NCI-H2029 treated with DMSO at 0.1 percent for 48 hours (cell line): Measurements from ENCODE around the gene TUBB.
"Not testable (repeated sequence)": the region's sequence is repeated elsewhere in the genome, so short reads cannot be mapped to it uniquely, and the experiment has no call there.

ENCODE experiments used
- DNase-seq: peaks from one replicate; lab custom pipeline; 2025; lab: John Stamatoyannopoulos, UW

Gene TUBB

DNA sequence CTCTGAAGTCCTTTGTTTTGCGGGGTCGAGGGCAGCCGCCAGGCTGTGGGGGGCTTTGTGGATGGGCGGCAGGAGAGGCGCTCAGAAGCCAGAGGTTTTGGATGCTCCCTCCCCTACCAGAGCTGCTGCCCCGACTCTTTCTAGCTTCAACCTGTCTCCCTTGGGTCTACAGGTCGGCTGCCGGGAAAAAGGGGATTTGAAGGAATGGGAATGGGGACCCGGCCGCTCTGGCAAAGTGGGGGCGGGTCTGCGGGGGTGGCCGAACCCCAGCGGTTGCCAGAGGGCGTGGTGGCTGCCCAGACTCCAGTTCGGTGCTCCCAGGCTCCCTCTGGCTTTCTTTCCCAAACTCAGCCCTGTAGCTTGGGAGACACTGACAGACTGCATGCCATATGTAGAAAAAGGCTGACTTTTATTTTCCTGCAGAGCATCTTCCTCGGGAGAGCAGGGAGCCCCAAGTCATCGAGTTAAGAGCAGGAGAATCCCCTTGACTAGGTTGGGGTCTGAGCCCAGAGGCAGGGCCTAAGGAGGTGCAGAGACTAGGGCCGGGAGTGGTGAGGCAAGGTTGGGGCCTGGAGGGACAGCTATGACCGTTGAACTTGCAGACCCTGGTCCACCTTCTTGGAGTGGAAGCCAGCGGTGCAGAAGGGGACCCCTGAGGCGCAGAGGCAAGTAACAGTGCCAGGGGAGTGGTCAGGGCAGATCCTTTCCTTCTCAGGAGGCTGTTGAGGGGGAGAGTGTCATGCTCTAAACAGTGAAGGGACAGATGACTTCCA, 32.3 kb upstream of the TUBB start:
- DNase-seq, result no peak

DNA sequence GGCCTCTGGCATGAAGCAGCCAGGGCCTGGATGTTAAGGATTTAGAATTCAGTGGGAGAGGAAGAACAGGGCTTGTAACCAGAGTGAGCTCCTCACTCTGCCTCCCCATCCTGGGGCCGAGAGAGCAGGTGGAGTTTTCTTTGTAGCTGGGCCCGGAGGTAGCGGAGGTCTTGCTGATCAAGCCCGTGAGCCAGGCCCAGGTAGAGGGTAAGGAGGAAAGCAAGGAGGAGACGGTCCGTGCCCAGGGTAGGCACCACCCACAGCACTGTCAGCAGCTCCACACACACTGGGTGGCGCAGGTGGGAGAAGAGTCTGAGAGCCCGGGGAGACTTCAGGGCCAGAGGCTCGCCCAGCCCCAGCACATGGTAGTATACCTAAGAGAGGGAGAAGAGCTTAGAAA, 31.6 kb upstream of the TUBB start:
- no peak for DNase-seq

DNA sequence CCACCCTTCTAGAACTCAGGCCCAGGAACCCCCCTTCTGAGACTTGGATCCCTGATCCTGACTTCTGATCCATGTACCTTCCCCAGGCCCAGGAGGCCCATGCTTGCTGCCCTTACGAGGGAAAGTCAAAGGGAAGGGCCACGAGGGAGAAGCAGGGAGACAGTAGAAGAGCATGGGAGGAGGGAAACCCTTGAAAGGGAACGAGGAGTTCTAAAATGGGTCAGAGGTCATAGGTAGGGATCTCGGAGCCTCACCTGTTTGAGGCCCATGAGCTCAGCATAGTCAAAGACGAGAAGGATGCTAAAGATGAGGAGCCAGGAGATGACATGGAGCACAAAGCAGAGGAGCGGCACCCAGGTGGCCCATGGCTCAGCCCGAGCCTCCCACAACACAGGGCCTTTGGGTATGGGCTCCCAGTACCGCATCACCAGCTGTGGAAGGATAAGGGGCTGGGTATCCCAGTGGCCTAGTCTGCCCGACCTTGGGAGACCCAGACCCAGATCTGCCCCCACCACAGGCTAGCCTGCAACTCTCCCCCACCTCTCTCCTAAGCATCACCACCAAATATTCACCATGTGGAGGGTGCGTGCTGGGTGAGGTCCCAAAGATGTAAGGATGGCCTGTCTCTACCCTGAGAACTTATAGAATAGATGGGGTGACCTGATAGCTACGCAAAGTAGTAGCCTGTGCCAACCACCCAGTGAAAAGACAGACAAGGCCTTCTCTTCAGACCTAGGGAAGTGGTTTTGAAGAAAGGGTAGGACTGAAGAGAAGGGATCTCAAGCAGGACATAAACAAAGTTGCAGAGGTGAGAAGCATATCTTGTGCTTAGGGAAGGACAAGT, 30.9 kb upstream of the TUBB start:
- no peak for DNase-seq

DNA sequence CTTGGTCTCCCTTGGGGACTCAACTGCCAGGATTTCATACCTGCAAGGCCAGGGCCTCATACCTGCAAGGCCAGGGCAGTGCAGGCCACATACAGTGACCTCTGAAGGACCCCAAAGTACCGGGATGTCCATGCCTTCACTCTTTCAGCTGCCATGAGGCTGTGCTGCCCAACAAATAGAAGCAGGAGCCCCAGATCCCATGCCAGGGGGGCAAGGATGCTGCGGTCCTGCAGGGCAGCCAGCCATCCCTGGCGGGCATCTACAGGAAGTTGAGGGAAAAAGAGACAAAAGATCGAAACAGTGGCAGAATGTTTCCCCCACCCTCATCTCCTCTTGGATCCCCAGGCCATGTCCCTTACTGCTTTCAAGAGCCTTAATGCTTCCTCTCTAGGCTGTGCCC, 30.2 kb upstream of the TUBB start:
- DNase-seq, result no peak

DNA sequence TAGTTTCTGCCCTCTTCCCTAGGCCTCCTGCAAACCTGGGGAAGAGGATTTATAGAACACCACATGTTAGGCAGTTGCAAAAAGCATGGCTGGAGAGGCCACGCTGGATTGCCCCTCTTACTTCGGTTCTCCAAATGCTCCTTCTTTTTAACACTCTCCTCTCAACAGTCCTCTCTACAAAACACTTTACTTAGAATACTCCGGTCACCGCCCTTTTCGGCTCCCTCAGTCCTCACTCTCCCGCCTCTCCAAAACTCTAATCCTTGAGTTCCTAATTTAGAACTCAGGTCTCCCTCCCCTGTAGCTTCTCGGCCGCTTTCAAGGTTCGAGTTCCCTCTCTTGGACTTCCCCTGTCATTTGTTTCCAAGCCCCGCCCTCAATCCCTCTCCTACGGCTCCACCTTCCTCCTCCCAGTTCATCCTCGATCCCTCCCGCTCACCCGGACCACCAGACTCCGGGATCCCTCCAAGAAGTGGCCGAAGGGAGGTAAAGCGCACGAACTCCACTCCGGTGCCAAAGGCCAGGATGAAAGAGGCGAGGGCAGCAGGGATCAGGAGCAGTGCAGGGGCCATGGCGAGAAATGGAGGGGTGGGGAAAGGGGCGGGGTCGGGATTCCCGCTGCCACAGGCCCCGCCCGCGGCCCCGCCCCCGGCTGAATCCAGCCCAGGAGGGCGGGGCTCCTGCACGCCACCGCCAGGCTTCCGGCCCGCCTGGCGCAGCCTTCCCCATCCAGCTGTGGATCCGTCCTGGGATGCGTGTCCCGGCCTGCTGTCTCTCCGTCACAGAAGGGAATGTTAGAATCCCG, 29.5 kb upstream of the TUBB start, which contains the start of gene NRM:
Gene NRM, minus strand, starts transcription at position 582 of the 805 bp plus-strand sequence. Its CDS starts 10 bp downstream, at position 572.
- DNase-seq, result peak; percentile 49

DNA sequence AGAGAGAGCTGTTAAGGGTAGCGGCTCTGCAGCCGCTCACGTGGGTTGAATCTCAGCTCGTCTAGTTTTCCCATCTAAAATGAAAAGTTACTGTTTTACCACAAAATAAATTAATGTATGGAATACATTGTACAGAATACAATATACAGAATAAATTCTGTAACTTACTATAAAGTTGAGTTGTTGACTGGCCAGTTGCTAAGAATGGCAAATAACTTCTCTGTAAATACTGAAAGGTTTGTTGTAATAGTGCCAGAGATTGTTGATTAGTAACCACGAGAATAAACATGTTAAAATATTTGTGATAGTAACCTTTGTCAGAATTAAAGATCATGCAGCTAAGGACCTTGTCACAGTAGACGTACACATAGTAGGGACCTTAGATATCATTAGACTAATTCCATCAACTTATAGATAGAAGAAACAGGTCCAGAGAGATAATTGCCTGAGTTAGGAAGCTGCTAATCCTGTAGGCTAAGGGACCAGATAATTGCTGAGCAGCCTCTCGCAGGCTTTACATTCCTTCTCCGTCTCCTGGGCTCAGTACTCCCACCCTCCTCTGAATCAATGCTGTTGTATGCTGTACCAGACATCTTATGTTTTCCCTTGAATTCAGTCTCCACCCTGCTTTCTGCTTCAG, 28.8 kb upstream of the TUBB start:
- DNase-seq, result no peak

DNA sequence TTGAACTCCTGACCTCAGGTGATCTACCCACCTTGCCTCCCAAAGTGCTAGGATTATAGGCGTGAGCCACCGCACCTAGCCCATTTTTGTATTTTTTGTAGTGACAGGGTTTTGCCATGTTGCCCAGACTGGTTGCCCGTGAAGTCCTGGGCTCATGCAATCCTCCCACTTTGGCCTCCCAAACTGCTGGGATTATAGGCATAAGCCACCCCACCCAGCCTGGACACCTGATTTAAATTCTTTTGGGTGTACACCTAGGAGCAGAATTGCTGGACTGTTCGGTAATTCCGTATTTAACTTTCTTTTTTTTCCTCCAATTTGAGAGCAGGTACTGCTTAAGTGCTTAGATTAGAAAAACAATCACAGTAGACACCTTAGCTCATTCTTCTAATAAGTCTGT, 23.7 kb upstream of the TUBB start:
- no peak for DNase-seq

DNA sequence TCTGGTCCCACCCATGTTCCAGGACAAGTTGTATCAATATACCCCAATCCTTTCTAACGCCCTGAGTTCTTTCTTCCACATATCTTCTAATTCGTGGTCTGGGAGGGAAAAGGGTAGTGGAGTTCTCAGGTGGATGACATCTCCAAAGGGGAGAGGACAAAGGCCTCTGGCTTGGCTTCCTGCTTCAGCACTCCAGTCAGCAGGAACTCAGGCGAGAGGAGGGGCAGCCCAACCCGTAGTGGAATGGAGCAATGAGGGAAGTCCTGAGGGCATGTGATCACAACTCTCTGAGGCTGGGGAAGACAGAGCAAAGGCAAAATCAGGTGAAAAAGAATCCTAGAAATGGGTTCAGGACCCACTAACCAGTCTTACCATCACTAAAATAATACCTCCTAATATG, 19.8 kb upstream of the TUBB start:
- DNase-seq, result no peak

DNA sequence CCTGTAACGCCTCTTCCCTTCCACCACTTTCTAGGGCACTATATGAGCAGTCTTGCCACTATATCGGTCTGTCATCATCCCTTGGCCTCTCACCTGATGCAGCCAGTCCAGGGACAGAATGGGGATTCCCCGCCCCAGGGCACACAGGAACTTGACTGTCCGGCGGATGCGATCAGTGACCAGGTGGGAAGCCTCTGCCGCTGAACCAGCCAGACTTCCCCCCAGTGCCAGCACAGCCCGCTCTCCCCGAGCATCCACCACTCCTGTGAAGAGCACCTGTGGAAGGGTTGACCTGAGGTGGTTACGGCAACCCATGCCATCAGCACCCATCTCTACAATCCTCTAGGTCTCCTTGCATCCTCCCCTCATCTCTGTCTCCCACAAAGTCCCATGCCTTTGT, 17.1 kb upstream of the TUBB start:
- no peak for DNase-seq

DNA sequence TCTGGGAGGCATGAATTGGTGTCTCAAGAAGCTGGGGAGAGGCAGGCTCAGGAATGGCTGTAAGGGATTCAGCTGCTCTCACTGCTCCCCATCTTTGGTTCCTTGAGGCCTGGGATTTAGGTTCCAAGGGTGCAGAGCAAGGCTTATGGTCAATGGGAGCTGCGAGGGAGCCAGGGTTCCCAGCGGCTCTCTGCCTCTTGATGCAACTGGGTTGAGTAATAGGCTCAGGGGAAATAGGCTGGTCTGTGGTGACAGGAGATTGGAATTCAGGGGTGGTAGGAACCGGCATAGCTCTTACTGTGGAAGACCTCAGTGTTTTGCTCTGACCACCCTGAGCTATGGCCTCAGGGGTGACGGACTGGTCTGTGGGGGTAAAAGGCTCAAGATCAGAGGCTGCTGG, 16.3 kb upstream of the TUBB start:
- DNase-seq, result no peak

DNA sequence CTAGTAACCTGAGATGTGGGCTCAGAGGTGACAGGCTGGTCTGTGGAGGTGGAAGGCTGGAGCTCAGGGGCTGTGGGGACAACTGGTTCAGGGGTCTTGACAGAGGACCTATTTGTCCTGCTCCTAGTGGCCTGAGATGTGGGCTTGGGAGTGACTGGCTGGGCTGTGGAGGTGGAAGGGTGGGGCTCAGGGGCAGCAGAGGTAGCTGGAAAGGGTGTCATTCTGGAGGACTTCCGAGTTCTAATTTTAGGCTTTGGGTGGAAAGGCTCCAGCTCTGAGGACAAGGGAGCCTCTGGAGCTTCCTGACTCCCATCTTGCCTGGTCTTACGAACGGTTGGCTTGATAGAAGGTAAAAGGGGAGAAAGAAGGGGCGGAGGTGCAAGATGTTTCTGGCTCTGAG, 14.5 kb upstream of the TUBB start:
- no peak for DNase-seq

DNA sequence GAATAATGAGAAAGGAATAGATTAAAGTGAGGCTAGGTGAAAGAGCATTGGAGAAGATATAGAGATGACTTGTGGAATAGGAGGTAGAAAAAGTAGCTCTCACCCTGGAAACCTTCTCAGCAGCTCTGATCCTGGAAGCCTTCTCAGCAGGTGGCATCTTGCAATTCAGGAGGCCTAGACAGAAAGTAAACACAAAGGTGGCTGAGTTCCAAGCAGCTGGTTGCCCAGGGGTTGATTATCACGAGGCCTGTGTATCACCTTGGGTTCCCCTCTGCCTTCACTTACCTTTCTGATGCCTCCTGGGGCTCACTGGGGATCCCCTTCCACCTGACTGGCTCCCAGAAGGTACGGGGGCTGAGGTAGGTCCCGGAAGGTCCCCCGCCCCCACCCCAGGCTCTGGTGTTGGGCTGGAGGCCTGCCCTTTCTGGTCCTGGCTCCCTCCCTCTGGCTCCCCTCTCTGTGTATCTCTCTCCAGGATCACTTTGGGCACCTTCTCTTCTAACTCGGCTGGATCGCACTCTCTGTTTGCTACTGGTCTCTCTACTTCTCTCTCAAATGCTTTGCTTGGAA, 12.8 kb upstream of the TUBB start:
- peak; percentile 92 for DNase-seq

DNA sequence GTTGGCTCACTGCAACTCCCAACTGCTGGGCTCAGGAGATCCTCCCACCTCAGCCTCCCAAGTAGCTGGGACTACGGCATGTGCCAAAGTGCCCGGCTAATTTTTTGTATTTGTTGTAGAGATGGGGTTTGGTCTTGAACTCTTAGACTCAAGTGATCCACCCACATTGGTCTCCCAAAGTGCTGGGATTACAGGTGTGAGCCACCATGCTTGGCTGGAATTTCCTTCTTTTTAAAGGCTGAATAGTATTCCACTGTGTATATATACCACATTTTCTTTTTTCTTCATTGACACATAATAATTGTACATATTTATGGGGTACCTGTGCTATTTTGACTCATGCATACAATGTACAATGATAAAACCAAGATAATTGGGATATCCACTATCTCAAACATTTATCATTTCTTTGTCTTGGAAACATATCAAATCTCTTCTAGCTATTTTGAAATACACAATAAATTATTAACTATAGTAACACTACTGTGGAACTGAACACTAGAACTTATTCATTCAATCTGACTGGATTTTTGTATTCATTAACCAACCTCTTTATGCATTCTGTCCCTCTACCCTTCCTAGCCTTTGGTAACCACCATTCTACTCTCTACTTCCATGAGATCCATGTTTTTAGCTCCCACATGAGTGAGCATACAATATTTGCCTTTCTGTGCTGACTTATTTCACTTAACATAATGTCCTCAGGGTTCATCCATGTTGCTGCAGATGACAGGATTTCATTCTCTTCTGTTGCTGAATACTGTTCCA, 10.9 kb upstream of the TUBB start:
- no peak for DNase-seq

DNA sequence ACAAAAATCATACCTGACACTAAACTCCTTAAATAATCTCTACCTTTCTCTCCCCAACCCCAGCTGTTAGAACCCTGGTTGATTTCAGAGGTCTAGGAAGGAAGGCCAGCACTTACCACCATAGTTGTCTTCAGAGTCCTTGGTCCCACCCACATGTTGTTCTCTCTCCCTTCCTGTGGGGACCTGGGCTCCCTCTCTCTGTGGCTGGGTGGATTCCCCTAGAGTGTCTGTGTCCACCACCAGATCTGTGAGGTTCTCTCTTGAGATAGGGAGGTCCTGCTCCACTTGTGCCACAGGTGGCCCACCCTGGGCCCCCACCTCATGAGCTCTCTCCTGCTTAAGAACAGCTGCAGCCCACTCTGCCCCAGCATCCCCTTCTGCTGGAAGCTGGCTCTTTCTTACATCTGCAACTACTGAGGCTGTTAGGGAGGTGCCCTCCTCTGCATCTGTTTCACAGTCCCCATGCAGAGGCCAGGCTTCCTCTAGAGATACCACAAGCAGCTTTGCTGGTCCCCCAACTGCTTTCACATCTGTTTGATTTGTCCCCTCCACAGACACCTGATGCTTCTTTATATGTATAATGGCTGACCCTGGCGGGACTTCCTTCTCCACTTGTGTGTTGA, 8.3 kb upstream of the TUBB start:
- no peak for DNase-seq

DNA sequence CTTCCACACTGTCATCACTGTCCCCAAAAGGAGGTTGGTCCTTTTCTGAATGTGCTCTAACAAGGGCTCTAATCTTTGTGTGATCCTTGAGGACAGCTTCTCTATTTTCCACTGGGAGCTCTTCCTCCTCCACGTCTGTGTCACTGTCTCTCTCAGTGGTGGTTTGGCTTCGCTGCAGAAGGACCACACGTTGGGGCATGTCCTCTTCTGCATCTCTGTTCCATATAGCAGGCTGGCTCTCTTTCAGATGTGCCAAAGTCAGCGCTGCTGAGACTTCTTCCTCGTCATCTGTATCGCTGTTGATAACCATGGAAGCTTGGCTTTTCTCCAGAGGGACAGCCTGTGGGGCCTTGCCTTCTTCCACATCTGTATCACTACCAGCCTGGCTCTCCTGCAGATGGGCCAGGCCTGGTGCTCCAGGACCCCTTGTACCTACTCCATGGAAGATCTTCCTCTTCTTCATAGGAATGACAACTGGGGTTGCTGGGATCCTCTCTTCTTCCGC, 7.7 kb upstream of the TUBB start:
- DNase-seq, result no peak

DNA sequence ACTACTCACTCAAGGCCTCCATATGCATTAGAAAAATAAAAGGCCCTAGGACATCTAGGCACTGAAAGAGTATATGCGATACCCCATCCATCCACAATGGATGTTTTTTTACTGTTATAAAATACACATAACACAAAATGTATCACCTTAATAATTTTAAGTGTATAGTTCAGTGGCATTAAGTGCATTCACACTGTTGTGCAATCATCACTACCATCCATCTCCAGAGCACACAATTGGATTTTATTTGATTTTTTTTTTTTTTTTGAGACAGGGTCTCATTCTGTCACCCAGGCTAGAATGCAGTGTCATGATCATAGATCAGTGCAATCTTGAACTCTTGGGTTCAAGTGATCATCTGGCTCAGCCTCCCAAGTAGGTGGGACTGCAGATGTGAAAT, 5.9 kb upstream of the TUBB start:
- no peak for DNase-seq

DNA sequence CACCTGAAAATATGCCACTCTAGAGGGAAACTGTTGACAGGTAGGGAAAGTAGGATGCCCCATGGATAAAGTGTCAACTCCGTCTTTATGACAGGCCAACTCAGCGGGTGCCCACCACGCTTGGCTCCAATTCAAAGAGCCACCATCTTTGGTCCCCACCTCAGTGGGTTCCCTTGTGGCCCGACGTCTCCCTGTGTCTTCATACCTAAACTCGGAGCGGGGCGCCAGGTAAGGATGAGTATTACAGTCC, 3.3 kb upstream of the TUBB start:
- DNase-seq, result no peak

DNA sequence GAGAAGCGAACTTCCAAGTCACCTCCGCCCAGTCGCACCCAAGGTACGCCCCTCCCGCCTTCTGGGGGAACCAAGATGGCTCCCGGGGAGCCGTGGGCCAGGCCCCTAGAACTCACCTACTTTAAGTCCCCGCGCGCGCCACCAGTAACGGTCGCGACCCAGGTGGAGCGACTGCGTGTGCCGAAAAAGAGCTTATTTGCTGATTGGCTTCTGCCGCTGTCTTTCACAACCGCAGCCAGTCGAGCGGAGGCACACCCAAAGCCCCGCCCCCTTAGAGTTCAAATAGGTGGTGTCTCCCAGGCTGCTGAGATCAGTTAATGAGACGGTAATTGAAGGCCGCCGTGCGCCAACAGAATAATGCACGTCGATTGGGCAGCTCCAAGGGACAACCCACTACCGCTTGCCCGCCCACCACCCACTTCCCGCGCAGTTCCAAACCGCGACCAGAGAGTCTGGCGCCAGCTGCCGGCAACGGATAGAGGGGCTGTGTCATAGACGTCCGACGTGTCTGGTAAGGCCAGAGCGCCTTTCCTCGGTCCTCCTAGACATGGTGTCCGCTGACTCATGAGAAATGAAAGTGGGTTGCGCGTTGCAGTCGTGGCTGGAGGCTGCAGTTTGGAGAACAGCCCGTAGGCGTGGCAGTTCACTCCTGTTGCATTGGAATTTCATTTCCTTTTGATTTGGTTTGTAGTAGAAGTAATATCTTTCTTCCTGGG, 2.9 kb upstream of the TUBB start, which contains the start of gene MDC1:
Gene MDC1, minus strand, starts transcription at position 153 of the 716 bp plus-strand sequence. CDS start 2,106 bp downstream, outside the sequence.
- DNase-seq, result peak; percentile 98

DNA sequence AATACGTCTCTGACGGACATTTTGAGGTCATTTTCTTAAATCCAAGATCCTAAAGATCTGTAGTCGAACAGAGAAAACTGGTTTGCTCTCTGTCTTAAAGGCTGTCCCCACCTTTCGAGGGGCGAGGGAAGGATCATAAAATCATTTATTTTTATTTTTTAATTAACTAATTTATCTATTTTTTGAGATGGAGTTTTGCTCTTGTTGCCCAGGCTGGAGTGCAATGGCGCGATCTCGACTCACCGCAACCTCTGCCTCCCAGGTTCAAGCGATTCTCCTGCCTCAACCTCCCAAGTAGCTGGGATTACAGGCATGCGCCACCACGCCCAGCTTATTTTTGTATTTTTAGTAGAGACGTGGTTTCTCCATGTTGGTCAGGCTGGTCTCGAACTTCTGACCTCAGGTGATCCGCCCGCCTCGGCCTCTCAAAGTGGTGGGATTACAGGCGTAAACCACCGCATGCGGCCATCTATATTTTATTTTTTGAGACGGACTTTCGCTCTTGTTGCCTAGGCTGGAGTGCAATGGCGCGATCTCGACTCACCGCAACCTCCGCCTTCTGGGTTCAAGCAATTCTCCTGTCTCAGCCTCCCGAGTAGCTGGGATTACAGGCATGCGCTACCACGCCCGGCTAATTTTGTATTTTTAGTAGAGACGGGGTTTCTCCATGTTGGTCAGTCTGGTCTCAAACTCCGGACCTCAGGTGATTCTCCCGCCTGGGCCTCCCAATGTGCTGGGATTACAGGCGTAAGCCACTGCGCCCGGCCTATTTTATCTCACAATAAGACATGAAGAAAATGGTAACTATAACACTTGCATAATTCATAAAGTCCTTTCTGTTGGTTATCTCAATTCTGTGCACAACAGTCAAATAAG, 2.1 kb upstream of the TUBB start:
- DNase-seq, result not testable (repeated sequence)
